K562 (cell line): ENCODE data around the gene MPIG6B. TPM values are rescaled to one million over a fixed set of nuclear protein-coding genes. Genes with fewer than 3 reads are reported as not detected.

Experiments used
- HDAC1 ChIP-seq, 2 experiments: fragments of 450-650 bp; IDR thresholded peaks; 2 replicates each; pipeline ENCODE4 v1.6.1; 2016 to 2017; ENCODE audit warnings: inconsistent platforms in 1 of 2, mild to moderate bottlenecking in 1 of 2, moderate library complexity in 1 of 2
- NFE2L1 ChIP-seq: fragments of 450-650 bp; IDR thresholded peaks from 2 replicates; pipeline ENCODE4 v1.6.1; 2016; ENCODE audit warnings: missing genetic modification characterization, low read depth, mild to moderate bottlenecking, missing compliant biosample characterization, moderate library complexity, borderline replicate concordance
- PML ChIP-seq: IDR thresholded peaks from 2 replicates; pipeline ENCODE4 v1.6.1; 2012; ENCODE audit warnings: low read length, inconsistent platforms
- THRAP3 ChIP-seq: fragments of 450-650 bp; IDR thresholded peaks from 2 replicates; pipeline ENCODE4 v1.6.1; 2016; ENCODE audit warnings: mild to moderate bottlenecking, inconsistent platforms, borderline replicate concordance
- ZC3H11A ChIP-seq: IDR thresholded peaks from 2 replicates; pipeline ENCODE4 v1.6.1; 2012; ENCODE audit warnings: low read depth, low read length, improper control_type of control experiment
- ZNF197 ChIP-seq: fragments of 200-800 bp; sonication (Bioruptor generic); IDR thresholded peaks from 2 replicates; pipeline ENCODE4 v1.6.1; 2016; ENCODE audit warnings: low read depth, missing genetic modification characterization, missing compliant biosample characterization
- ZNF445 ChIP-seq: fragments of 250-450 bp; sonication (Bioruptor Pico); IDR thresholded peaks from 2 replicates; pipeline ENCODE4 v1.4.0; 2020; ENCODE audit warnings: low read depth, mild to moderate bottlenecking, moderate library complexity
- polyA plus RNA-seq, 8 experiments: library from polyadenylated mRNA; depleted of rRNA in 4 of 8; stranded (reverse) in 5 of 8; unstranded in 3 of 8; fragments of >200 nt; fragmentation: Nextera tagmentation in 2 of 8; fragmentation: Illumina TruSeq in 1 of 8; extraction: Ambion mirVana in 2 of 8; extraction: Trizol in 1 of 8; gene quantifications; 2 replicates each; pipeline versions ENCODE4 v1.2.1 to v1.2.3, GENCODE V29; 2011 to 2014; ENCODE audit warnings: inconsistent platforms in 1 of 8, missing spikeins in 1 of 8
- total RNA-seq, 7 experiments: library from RNA; depleted of rRNA in 6 of 7; stranded (reverse); fragments of >200 nt in 6 of 7; fragmentation: Illumina TruSeq in 2 of 7; extraction: Trizol in 2 of 7; gene quantifications; 2 replicates each; pipeline versions ENCODE4 v1.2.1 to v1.2.3, GENCODE V29; 2011 to 2021; ENCODE audit warnings: low replicate concordance in 1 of 7
- TF ChIP-seq, protein P1 (sequence below): fragments of 200-400 bp; formaldehyde crosslinking; IDR thresholded peaks from 2 replicates; pipeline ENCODE4 v1.6.1; 2017; ENCODE audit warnings: mild to moderate bottlenecking, low read depth, low read length, moderate library complexity

Gene MPIG6B
- total and polyA plus RNA-seq, 9 of the 15 experiments (the other 6 are each of a cell fraction or from before 2014, with no cell fraction given) = 0.11 to 1.2 (median 0.28) TPM; not detected in 1

DNA sequence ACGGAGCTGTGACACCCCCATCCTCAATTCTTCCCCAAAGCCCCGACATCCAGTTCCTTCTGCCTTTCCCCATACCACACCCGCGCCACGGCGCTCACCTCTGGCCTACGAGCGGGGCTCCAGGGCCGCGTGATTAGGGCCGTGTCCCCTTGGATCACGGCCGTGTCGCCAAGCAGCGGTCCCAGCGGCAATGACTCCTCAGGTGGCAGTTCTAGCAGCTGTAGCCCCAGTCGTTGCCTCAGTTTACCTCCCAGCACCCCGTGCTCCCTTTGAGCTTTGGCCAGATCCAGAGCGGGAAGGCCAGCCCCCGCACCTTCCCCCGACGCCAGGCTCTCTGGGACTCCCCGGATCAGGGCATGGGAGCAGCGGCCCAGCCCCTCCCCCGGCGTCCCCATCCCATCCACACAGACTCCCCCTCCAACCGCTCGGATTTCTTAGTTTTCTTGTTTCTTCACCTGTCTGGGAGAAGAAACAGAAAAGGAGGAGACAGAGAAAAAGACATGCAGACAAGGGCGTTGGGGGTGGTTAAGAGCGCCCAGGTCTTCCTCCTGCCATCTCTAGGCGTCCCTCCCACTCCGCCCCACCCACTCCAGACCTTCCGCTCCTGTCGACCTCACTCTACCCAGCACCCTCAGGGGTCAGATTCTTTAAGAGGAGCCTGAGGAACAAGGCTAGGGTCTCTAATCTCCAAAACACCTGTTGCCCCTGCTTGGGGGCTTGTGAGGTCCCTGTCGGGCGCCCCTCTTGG lies 5.8 kb downstream of the MPIG6B start, which contains the start of gene DDAH2 (continued):
- no peak for TF ChIP-seq NFE2L1 (tag)
- no peak for TF ChIP-seq ZC3H11A
- TF ChIP-seq ZNF445 (CRISPR knock-in tag) = no peak; the same call in 1 of the 2 replicates
- no peak for TF ChIP-seq ZNF197 (CRISPR knock-in tag)
- TF ChIP-seq PML = no peak
- TF ChIP-seq, protein P1, sequence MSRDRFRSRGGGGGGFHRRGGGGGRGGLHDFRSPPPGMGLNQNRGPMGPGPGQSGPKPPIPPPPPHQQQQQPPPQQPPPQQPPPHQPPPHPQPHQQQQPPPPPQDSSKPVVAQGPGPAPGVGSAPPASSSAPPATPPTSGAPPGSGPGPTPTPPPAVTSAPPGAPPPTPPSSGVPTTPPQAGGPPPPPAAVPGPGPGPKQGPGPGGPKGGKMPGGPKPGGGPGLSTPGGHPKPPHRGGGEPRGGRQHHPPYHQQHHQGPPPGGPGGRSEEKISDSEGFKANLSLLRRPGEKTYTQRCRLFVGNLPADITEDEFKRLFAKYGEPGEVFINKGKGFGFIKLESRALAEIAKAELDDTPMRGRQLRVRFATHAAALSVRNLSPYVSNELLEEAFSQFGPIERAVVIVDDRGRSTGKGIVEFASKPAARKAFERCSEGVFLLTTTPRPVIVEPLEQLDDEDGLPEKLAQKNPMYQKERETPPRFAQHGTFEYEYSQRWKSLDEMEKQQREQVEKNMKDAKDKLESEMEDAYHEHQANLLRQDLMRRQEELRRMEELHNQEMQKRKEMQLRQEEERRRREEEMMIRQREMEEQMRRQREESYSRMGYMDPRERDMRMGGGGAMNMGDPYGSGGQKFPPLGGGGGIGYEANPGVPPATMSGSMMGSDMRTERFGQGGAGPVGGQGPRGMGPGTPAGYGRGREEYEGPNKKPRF = no peak
- no peak for TF ChIP-seq HDAC1 (IDR thresholded peaks at IDR 0.05)
- TF ChIP-seq THRAP3 = no peak
